ENCODE results near the gene FMN1.

Gene FMN1

GRCh38 chr15:33046329-33046728 is 148.2 kb downstream of the FMN1 start:
- no peak for DNase-seq

GRCh38 chr15:33045066-33045810 is 149.3 kb downstream of the FMN1 start:
- no peak for DNase-seq

- no peak for DNase-seq
Observed at GRCh38 chr15:33044598-33044997, 149.9 kb downstream of the FMN1 start.

- no peak for DNase-seq
Observed at GRCh38 chr15:33043636-33044035, 150.9 kb downstream of the FMN1 start.

- no peak for DNase-seq
Observed at GRCh38 chr15:33040496-33040895, 154.0 kb downstream of the FMN1 start.

GRCh38 chr15:33034588-33034987 is 159.9 kb downstream of the FMN1 start:
- no peak for DNase-seq

GRCh38 chr15:33032053-33032452 is 162.5 kb downstream of the FMN1 start:
- DNase-seq, result no peak

- DNase-seq, result no peak
Observed at GRCh38 chr15:33031324-33031821, 163.1 kb downstream of the FMN1 start.

- no peak for DNase-seq
Observed at GRCh38 chr15:33030315-33030714, 164.2 kb downstream of the FMN1 start.

- no peak for DNase-seq
Observed at GRCh38 chr15:33029109-33029652, 165.3 kb downstream of the FMN1 start.

GRCh38 chr15:33028495-33028894 is 166.0 kb downstream of the FMN1 start:
- DNase-seq, result no peak

- no peak for DNase-seq
Observed at GRCh38 chr15:33027306-33028035, 167.0 kb downstream of the FMN1 start.

GRCh38 chr15:33026614-33027013 is 167.9 kb downstream of the FMN1 start:
- DNase-seq, result no peak

GRCh38 chr15:33022629-33023028 is 171.9 kb downstream of the FMN1 start:
- no peak for DNase-seq

GRCh38 chr15:33021806-33022389 is 172.6 kb downstream of the FMN1 start:
- DNase-seq, result no peak

- DNase-seq, result no peak
Observed at GRCh38 chr15:33019354-33019981, 175.0 kb downstream of the FMN1 start.

GRCh38 chr15:33016405-33017024 is 178.0 kb downstream of the FMN1 start:
- DNase-seq, result no peak

- DNase-seq, result no peak
Observed at GRCh38 chr15:33014586-33014985, 179.9 kb downstream of the FMN1 start.

- DNase-seq, result no peak
Observed at GRCh38 chr15:33013827-33014445, 180.6 kb downstream of the FMN1 start.

- DNase-seq, result no peak
Observed at GRCh38 chr15:33011976-33012375, 182.5 kb downstream of the FMN1 start.

GRCh38 chr15:33009603-33010002 is 184.9 kb downstream of the FMN1 start:
- no peak for DNase-seq

- no peak for DNase-seq
Observed at GRCh38 chr15:33009026-33009425, 185.5 kb downstream of the FMN1 start.

Data from effector CD4-positive, alpha-beta T cell (primary cell).